Measurements from ENCODE around the gene MAX. TPM values are rescaled to one million over a fixed set of nuclear protein-coding genes. Genes with fewer than 3 reads are reported as not detected.
A peak's percentile ranks its signal among the peaks of the same experiment; 100 is the strongest.

MAX gene
- total and polyA plus RNA-seq, 2 experiments from 2014 or later, result 25.0 to 27.7 TPM

- TF ChIP-seq, protein P1, sequence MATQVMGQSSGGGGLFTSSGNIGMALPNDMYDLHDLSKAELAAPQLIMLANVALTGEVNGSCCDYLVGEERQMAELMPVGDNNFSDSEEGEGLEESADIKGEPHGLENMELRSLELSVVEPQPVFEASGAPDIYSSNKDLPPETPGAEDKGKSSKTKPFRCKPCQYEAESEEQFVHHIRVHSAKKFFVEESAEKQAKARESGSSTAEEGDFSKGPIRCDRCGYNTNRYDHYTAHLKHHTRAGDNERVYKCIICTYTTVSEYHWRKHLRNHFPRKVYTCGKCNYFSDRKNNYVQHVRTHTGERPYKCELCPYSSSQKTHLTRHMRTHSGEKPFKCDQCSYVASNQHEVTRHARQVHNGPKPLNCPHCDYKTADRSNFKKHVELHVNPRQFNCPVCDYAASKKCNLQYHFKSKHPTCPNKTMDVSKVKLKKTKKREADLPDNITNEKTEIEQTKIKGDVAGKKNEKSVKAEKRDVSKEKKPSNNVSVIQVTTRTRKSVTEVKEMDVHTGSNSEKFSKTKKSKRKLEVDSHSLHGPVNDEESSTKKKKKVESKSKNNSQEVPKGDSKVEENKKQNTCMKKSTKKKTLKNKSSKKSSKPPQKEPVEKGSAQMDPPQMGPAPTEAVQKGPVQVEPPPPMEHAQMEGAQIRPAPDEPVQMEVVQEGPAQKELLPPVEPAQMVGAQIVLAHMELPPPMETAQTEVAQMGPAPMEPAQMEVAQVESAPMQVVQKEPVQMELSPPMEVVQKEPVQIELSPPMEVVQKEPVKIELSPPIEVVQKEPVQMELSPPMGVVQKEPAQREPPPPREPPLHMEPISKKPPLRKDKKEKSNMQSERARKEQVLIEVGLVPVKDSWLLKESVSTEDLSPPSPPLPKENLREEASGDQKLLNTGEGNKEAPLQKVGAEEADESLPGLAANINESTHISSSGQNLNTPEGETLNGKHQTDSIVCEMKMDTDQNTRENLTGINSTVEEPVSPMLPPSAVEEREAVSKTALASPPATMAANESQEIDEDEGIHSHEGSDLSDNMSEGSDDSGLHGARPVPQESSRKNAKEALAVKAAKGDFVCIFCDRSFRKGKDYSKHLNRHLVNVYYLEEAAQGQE (IDR thresholded peaks at IDR 0.05; ENCODE audit: unreplicated experiment), result no peak
- no peak for TF ChIP-seq NANOG (IDR thresholded peaks at IDR 0.05; ENCODE audit: borderline replicate concordance)
Observed at GRCh38 chr14:65104791-65105190, 2.5 kb upstream of the MAX start (continued).

GRCh38 chr14:65103150-65103760, 938 bp upstream of the MAX start:
- no peak for TF ChIP-seq NANOG (IDR thresholded peaks at IDR 0.05; ENCODE audit: borderline replicate concordance)
- TF ChIP-seq, protein P2, sequence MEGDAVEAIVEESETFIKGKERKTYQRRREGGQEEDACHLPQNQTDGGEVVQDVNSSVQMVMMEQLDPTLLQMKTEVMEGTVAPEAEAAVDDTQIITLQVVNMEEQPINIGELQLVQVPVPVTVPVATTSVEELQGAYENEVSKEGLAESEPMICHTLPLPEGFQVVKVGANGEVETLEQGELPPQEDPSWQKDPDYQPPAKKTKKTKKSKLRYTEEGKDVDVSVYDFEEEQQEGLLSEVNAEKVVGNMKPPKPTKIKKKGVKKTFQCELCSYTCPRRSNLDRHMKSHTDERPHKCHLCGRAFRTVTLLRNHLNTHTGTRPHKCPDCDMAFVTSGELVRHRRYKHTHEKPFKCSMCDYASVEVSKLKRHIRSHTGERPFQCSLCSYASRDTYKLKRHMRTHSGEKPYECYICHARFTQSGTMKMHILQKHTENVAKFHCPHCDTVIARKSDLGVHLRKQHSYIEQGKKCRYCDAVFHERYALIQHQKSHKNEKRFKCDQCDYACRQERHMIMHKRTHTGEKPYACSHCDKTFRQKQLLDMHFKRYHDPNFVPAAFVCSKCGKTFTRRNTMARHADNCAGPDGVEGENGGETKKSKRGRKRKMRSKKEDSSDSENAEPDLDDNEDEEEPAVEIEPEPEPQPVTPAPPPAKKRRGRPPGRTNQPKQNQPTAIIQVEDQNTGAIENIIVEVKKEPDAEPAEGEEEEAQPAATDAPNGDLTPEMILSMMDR (conservative IDR thresholded peaks at IDR 0.05; ENCODE audit: low read depth in 2 of 2), result peak; percentile 37 to 46
- Histone ChIP-seq H3K4me1 (ENCODE audit: insufficient read depth) (peaks cover 10% of the 10 kb centered on the region), H3K9me2 (ENCODE audit: insufficient read depth) (no peaks in the 10 kb centered on the region), H4K20me1 (replicated peaks; ENCODE audit: insufficient read depth) (peaks cover 6% of the 10 kb centered on the region; the same call in 1 of the 2 replicates), H3K27ac (ENCODE audit: low read depth) (no peak overlapping the region), H2AFZ (peak overlapping the region; percentile 99), H3K4me2 (peak overlapping the region; percentile 88), H3K79me2 (replicated peaks; ENCODE audit: insufficient read depth) (peaks cover 31% of the 10 kb centered on the region), H3K4me3 (peak overlapping the region; percentile 78), H3K36me3 (ENCODE audit: insufficient read depth) (no peaks in the 10 kb centered on the region), H3K27me3 (ENCODE audit: insufficient read depth) (peaks cover 6% of the 10 kb centered on the region; the same call in 1 of the 2 replicates), H3F3A (replicated peaks; ENCODE audit: low read depth) (no peaks in the 10 kb centered on the region)
- Mint-ChIP-seq H3K36me3 (ENCODE audit: low read depth) (peaks cover 19% of the 10 kb centered on the region), H3K4me3 (peak overlapping the region; percentile 92), H3K27me3 (ENCODE audit: insufficient read depth, low read depth, poor library complexity) (peaks cover 13% of the 10 kb centered on the region), H3K4me1 (peaks cover 14% of the 10 kb centered on the region), H3K9me3 (no peaks in the 10 kb centered on the region), H3K27ac (peak overlapping the region; percentile 85)
- peak; percentile 8; the same call in 2 of the 3 replicates for ATAC-seq
- DNase-seq (ENCODE audit: low spot score), result peak; percentile 42

DNA sequence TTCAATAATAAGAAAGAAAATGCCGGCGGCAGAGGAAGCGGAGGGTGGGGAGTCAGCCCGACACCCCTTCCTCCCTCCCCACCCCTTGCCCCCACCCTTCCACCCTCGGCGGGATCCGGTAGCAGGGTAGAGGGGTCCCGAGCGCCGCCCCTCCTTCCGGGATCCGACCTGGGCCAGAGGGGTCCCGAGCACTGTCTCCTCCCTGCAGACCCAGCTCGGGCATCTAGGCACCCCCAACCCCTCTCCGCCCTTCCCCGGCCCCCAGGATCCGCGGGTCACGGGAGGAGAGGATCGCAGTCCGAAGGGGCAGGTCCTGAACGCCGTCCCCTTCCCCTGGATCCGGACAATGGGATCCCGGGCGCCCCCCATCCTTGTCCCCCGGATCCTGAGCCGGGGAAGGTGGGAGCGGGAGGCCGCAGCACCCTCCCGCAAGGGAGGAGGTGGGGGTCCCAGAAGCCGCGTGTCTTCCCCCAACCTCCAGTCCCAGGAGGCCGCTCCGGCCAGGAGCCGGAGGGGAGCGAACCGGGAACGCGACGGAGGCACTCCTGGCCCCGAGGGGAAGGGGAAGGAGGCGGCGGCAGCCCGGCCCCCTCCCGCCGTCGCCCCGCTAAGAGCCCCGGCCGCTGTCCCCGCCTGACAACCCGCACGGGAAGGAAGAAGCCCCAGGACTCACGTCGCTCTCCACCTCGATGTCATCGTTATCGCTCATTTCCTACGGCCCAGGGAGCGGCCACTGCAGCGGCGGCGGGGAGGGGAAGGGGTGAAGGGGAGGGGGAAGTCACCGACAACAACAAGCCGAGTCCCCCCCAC, 481 bp downstream of the MAX start:
- peak overlapping the region; percentile 91 for H3K4me2 ChIP-seq
- H3K4me1 Mint-ChIP-seq, result peaks cover 16% of the 10 kb centered on the region
- no peaks in the 10 kb centered on the region for H3K9me2 ChIP-seq (ENCODE audit: insufficient read depth)
- H3K4me3 Mint-ChIP-seq, result peak overlapping the region; percentile 92
- H3K36me3 ChIP-seq (ENCODE audit: insufficient read depth), result no peaks in the 10 kb centered on the region
- peaks cover 10% of the 10 kb centered on the region for H3K4me1 ChIP-seq (ENCODE audit: insufficient read depth)
- H3K27ac ChIP-seq (ENCODE audit: low read depth), result peak overlapping the region; percentile 64; the same call in 1 of the 2 replicates
- peaks cover 24% of the 10 kb centered on the region for H3K36me3 Mint-ChIP-seq (ENCODE audit: low read depth)
- peaks cover 6% of the 10 kb centered on the region for H4K20me1 ChIP-seq (replicated peaks; ENCODE audit: insufficient read depth)
- no peaks in the 10 kb centered on the region for H3F3A ChIP-seq (replicated peaks; ENCODE audit: low read depth)
- no peaks in the 10 kb centered on the region for H3K9me3 Mint-ChIP-seq
- ATAC-seq (peak; percentile 27), DNase-seq (ENCODE audit: low spot score) (peak; percentile 51)
- no peak overlapping the region for H2AFZ ChIP-seq
- peak overlapping the region; percentile 72 for H3K4me3 ChIP-seq
- peaks cover 45% of the 10 kb centered on the region for H3K79me2 ChIP-seq (replicated peaks; ENCODE audit: insufficient read depth)
- H3K27ac Mint-ChIP-seq, result peak overlapping the region; percentile 96
- H3K27me3 Mint-ChIP-seq (ENCODE audit: insufficient read depth, low read depth, poor library complexity), result peaks cover 9% of the 10 kb centered on the region
- H3K27me3 ChIP-seq (ENCODE audit: insufficient read depth), result peaks cover 6% of the 10 kb centered on the region; the same call in 1 of the 2 replicates
- TF ChIP-seq, protein P1 (IDR thresholded peaks at IDR 0.05; ENCODE audit: unreplicated experiment), result no peak
- TF ChIP-seq CREB1 (CRISPR knock-in tag; IDR thresholded peaks at IDR 0.05; ENCODE audit: low read depth), result no peak
- TF ChIP-seq, protein P3, sequence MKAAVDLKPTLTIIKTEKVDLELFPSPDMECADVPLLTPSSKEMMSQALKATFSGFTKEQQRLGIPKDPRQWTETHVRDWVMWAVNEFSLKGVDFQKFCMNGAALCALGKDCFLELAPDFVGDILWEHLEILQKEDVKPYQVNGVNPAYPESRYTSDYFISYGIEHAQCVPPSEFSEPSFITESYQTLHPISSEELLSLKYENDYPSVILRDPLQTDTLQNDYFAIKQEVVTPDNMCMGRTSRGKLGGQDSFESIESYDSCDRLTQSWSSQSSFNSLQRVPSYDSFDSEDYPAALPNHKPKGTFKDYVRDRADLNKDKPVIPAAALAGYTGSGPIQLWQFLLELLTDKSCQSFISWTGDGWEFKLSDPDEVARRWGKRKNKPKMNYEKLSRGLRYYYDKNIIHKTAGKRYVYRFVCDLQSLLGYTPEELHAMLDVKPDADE (IDR thresholded peaks at IDR 0.05), result no peak
- no peak for TF ChIP-seq NANOG (IDR thresholded peaks at IDR 0.05; ENCODE audit: borderline replicate concordance)
- no peak for TF ChIP-seq ZNF114 (CRISPR knock-in tag; IDR thresholded peaks at IDR 0.05)
- no peak for TF ChIP-seq EZH2phosphoT487 (IDR thresholded peaks at IDR 0.05; ENCODE audit: unreplicated experiment)
- TF ChIP-seq EZH2 (IDR thresholded peaks at IDR 0.05; ENCODE audit: low read depth, unreplicated experiment), result no peak
- no peak for TF ChIP-seq STAT1 (IDR thresholded peaks at IDR 0.05; ENCODE audit: unreplicated experiment)

Measured in GM23338 (cell line).